Renal pelvis (tissue), 4 donors: Measurements from ENCODE around the gene RASAL2. TPM values are rescaled to one million over a fixed set of nuclear protein-coding genes. Genes with fewer than 3 reads are reported as not detected.
"Not testable (repeated sequence)": the region's sequence is repeated elsewhere in the genome, so short reads cannot be mapped to it uniquely, and the experiment has no call there.

Experiments
- DNase-seq: peaks from one replicate; pipeline ENCODE4 v3.0.0-alpha.2; 2013
- polyA plus RNA-seq, 3 donors: library from polyadenylated mRNA; unstranded; fragments of 120-200 nt; gene quantifications; one replicate each; pipeline ENCODE4 v1.2.1, GENCODE V29; 2013; ENCODE audit not compliant: insufficient read length in 3 of 3

RASAL2 gene
- polyA plus RNA-seq, 3 donors = 18.1 to 22.6 (median 22.4) TPM

DNA sequence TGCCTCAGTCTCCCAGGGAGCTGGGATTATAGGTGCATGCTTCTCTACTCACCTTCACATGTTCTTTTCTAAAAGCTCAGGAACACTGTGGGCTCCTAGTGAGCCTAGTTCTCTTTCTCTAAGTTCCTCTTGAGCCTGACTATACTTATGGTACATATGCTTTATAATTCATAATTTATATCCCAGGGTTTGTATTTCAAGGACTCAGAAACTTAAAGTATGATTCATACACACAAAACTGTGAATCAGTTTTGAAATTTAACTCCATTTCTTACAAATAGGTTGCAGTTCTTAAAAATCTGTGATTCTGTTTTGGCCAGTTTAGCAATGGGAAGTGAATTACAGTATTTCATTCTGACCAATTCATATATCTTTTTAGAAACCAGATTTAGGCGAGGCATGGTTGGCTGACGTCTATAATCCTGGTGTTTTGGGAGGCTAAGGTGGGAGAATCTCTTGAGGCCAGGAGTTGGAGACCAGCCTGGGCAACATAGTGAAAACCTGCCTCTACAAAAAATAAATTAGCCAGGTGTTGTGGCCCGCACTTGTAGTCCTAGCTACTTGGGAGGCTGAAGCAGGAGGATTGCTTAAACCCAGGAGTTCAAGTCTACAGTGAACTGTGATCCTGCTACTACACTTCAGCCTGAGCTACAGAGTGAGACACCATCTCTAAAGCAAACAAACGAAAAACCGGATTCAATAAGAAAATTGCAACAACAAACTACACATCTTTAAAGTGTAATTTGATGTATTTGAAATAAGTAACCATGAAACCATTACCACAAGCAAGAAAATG is 15.6 kb downstream of the RASAL2 start:
- DNase-seq = no peak

DNA sequence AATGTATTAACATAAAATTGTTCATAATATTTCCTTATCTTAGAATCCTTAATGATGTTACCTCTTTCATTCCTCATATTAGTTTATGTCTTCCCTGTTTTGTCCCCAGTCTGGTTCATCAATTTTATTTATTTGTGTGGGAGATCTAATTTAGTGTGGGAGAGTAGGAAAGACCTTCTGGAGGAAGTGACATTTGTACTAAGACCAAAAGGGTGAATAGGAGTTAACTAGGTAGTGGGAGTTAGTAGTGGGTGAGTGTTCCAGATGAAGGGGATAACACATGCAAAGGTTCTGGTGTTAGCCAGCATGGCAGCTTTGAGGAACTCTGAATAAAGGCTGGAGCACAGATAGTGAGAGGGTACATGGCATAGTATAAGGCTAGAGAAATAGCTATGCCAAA is 21.4 kb downstream of the RASAL2 start:
- DNase-seq = no peak

DNA sequence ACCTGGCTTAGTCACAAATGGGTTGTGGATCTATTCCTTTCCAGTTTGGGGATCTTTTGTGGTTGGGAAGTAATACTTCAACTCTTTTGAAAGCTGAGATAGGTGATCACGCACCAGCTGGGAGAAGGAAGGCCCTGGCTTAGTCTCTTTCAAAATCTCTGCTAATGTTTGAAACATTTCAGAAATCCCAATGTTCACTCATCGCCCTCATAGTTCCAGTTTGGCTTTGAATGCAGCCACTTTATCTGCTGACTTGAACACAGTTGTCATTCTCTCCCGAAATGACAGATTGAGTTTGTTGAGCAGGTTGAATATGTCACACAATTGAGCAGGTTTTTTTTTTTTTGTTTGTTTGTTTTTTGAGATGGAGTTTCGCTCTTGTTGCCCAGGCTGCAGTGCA is 24.6 kb downstream of the RASAL2 start:
- no peak for DNase-seq

DNA sequence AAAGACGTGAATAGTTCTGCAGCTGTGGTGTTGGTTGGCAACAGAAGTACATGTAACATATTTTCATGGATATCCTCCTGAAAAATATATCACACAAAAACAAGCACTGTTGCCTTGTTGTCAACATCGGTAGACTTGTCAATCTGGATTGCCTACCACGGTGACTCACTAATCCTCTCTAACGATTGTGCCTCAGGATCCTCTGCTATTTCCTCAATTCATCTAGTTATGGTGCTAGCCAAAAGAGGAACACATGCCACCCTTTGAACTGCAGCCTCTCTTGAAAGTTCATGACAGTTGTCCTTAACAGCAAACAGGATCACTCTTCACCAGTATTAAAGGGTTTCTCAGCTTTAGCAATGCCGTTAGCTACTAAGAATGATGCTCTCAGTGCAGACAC is 25.7 kb downstream of the RASAL2 start:
- DNase-seq = no peak

DNA sequence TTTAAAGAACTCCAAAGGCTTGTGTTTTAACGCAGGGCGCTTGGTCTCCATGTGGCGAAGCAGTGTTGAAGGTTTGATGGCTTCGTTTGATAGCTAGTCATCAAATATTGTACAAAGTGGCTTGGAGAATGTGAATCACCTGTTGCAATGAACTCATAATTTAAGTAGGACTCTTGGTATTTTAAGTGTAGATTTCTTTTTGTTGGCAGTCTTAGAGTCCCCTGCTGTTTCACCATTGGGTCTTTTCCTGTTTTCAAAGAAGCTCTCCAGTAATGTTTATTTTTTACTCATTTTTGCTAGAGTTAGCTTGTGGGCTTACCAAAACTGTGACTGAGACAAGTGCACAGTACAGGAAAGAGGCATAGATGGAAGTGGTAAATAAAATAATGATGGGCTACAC is 26.2 kb downstream of the RASAL2 start:
- no peak for DNase-seq

DNA sequence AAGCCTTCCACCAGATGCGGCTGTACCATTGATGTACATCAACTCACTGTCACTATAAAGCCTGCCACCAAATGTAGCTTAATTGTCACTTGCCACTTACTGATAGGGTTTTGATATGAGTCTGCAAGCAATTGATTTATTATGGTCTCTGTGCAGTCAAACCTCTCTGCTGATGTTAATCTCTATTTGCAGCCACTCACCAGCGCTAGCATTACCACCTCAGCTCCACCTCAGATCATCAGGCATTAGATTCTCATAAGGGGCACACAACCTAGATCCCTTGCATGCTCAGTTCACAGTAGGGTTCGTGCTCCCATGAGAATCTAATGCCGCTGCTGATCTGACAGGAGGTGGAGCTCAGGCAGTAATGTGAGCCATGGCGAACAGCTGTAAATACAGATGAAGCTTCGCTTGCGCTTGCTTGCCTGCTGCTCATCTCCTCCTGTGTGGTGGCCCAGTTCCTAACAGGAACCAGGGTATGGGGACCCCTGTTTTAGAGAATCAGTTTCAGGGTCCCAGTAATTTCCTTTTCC is 26.7 kb downstream of the RASAL2 start:
- DNase-seq = not testable (repeated sequence)

DNA sequence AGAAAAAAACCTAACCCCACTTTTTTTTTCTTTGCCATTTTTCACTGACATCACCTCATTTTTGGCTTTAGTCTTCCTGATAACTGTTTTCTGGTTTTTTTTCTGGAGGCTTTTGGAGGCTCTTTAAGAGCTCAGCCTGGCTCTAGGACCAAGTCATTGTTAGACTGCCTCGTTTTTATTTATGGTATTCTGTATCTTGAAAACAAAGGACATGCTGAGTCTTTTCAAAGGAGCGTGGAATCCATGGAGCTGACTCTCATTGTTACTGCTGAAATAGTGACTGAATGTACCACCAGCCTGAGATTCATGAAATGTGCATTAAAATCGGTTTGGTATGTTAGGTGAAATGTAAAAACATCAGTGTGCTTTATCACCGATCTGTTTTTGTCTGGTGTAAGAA is 28.0 kb downstream of the RASAL2 start:
- DNase-seq = no peak

DNA sequence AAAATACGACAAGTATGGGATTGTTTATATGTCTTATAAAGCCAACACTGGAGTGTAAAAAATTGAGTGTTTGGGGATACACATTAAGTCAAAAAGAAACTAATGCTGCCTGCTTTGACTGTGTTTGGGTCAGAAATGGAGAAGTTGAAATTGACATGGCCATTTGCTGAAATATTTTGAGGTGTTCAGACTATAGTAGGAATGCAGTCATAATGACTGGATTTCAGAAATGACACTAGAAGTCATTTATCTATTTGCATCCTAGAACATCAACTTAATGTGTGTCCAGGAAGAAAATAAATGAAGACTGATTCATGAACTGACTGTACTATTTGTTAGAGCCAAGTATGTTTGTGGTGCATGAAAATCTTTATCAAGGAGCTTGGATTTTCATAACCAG is 28.4 kb downstream of the RASAL2 start:
- DNase-seq = no peak

DNA sequence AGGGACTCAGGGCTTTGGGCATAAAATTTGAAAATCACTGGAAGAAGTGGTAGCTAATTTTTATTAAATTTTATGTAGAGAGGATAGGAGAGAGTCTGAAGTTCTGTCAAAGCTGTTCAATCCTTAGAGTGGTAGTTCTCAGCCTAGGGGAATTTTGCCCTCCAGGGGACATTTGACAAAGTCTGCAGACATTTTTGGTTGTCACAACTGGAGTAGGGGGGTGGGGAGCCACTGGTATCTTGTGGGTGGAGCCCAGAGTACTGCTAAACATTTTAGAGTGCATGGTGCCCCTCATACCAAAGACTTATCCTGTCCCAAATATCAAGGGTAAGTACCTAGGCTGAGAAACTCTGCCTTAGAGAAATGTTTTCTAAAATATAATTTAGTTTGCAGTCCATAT is 30.2 kb downstream of the RASAL2 start:
- no peak for DNase-seq

DNA sequence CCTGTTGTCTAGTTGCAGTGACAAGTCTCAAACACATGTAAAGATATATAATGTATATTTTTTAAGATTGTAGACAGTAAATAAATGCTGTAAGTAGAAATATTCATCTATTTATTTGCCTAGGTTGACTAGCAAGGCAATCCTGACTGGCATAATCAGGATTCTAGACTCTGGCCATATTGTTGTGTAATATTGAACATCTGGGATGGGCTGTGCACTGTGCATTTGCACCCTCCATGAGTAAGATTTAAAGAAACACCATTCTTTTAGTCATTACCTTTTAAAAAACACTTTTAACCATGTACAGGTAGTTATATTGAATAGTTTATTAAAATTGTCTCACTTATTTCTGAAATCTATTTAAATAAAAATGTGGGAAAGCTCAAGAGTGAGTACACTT is 32.4 kb downstream of the RASAL2 start:
- DNase-seq = no peak

DNA sequence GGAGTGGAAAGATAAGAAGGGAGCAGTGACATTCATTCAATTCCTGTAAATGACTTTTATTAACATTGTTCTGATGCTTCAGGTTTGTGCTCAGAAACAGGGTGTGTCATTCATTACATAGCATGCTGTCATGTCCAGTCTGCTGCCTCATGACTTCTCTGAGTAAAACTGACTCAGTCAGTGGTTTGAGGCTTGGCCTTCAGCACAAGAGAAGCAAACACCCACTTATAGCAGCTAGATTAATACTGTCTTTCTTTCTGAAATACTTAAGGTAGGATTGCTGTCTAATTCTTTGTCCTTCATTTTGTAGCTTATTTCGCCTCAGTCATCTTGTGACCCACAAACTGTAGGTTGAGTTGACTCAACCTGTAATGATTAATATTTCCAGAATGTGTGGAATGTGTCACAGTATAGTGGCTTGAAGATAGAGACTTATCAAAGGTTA is 32.9 kb downstream of the RASAL2 start:
- no peak for DNase-seq

DNA sequence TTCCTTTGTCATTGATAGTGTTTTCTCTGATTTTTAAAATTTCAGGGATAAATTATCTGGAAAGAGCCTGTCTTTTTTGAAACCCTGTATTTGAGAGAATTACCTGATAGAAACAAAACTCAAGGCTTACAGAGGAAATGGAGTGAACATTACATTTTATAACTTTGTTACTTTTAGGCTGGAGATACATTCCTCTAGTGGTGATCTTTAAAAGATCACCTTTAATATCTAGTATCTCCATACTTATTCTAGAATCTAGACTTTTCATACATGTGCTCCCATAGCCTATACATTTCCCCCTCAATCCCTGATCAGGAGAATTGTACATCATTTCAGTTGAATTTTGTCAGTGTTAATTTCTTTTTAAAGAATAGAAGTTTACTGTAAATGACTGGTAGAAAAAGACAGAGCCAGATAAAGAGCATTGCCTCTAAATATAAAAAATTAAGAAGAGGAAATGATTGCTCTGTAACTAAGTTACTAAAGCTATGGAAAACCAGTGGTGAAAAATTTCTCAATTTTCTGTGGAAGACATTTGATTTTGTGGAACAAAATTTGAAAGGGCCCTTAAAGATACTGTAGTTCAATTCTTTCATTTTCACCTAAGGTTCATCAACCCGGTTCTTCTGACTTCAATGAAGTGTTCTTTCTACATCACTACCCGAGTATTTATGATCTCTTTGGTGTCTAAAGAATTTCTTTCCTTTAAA is 33.7 kb downstream of the RASAL2 start:
- no peak for DNase-seq

DNA sequence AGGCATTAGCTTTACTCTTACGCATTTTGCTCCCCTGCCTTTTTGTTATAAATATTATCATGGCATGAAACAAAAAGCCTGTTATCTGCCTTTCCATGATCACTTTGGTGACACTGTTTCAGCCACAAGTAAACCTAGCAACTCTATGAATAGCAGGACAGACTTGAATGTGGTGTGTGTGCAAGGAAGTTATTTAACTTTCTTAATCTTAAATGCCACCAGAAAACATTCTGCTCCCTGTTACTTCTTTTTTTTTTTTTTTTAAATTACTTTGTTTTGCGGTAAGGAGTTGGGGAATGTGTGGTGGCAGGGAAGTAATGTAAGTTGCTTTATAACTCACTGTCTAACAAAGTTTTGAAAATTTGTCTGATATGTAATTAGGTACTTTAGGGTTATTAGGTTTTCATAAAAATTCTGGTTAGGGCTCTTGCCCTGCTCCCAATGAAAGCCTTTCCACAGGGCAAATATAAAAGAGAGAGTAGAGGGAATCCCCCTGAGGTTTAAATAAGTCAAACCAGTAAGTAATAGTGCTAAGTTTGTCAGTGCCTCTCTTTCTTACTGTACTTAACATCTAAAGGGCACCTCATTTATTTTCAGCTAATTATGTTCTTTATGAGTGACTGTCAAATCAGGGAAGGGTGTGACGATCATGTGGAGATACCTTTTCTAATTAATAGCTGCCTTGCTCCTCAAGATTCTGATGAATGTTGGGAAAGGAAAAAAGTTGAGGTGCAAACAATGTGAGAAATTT is 39.5 kb downstream of the RASAL2 start:
- DNase-seq = no peak

DNA sequence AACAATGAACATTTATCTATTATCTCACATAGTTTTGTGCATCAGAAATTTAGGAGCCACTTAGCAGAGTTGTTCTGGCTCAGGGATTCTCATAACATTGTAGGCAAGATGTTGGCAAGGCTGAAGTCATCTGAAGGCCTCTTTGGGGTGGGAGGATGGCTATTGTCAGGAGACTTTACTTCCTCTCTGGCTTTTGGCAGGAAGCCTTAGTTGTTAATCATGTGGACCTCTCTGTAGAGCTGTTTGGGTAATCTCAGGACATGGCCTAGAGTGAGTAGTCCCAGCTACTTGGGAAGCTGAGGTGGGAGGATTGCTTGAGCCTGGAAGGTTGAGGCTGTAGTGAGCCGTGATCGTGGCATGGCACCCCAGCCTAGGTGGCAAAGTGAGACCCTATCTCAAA is 40.2 kb downstream of the RASAL2 start:
- no peak for DNase-seq

DNA sequence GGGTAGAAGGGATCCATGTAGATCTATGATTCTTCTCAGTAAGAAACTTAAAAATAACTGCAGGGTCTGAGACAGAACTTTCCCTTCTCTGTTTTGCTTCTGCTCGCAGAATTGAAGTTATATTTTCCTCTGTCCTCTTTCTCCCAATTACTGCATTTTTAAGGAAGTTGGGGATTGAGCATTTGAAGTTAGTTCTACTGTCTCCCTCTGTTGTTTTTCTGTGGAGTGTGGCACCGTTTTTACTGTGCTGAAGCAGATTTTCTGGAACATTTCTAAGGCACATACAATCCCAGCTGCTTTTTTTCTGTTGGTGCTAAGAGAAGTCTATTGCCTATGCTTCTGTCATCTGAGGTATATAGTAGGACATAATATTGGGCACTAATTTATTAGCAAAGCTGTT is 43.3 kb downstream of the RASAL2 start:
- DNase-seq = no peak

DNA sequence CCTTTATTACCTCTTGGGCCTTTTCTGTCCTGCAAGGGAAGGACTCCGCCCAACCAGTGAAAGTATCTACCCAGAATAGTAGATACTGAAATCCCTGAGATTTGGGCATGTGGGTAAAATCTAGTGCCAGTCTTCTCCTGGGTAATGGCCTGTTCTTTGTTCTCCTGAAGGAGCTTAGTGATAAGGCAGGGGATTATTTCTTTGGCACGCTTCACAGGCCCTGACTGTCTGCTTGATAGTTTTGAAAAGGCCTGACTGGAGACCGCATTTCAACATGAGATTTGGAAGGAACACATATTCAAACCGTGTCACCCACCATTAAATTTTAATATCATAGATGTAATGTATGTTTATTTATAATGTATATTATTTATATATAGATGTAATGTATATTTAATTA is 48.9 kb downstream of the RASAL2 start:
- DNase-seq = no peak

DNA sequence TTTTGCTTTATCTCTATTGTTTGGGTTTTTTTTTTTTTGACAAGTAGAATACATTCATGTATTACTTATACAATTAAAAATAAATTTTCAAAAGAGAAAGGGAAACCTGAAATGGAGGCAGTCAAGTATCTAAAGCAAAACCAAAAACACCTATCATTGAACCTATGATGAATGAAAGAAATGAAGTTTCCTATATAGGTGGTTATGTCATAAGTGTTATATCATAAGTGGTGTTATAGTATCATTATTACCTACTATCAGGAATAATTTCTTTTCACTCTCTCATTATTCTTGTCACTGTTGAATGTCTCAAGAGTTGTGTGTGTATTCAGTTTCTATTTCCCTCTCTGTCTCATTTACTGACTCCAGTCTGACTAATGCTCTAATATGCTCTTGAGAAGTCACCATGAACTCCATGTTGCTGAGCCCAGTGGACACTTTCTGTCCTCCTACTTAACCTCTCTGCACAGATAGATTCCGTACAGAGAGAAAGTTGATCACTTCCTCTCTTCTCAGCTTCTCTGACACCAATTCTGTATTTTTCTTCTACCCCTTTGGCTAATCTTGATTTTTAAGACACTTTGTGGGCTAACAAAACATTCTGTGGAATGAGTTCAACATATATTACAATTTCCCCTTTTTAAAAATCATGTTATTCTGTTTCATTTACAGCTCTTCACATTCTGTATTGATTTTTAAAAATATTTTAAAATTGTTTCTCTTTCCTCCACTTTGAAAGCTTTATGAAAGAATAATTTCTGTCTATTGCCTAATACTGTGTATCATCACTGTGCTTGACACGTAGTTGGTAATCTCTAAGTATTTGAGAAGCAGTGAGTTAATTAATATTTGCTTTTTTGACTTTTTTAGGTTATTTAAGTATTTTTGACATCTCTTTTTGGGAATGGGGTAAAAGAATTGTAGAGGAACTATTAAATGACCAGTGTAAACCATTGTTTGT is 50.1 kb downstream of the RASAL2 start:
- no peak for DNase-seq

DNA sequence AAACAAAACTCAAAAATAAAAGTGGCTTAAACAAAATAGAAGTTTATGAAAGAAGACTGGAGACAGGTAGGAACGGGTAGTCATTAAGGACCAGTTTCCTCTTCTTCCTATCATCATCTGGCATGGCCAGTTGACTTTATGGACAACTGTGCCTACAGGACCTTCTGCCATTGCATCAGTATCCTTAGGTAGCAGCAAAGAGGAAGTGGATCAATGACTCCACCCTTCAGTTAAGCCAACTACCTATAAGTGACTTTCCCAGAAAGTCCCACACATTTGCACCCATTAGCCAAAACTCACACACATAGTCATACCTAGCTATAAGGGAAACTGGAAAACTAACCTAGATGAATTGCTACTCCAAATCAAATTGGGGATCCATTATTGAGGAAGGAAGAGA is 51.7 kb downstream of the RASAL2 start:
- no peak for DNase-seq

DNA sequence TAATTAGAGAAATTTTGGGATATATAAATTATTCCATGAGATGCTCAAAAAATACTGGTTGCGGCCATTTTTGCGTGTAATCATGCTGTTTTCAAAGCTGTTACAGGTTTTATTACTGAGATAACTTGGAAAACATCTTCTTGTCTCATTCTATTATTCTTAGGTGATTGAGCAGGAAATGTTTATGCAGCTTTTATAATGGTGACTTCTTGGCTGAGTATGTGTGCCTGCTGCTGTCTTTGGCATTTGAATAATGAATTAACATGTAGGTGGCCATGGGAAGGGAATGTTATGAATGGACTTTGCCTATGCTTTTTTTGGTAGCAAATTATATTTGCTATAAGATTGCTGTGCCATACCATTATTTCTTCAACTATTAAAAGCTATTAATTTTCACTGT is 52.5 kb downstream of the RASAL2 start:
- no peak for DNase-seq

DNA sequence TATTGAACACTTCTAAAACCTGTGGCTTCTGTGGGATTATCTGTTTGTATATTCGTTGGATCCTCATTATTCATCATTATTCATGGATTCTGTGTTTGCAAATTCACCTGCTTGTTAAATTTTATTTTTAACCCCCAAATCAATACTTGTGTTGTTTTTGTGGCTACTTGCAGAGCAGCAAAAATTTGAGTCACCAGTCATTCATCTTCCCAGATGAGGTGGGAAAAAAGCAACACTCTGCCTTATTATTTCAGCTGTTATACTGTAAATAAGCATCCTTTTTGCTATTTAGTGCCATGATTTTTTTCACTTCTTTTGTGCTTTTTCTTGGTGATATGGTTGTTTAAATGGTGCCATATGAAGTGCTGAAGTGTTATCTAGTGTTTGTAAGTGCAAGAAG is 56.7 kb downstream of the RASAL2 start:
- no peak for DNase-seq

DNA sequence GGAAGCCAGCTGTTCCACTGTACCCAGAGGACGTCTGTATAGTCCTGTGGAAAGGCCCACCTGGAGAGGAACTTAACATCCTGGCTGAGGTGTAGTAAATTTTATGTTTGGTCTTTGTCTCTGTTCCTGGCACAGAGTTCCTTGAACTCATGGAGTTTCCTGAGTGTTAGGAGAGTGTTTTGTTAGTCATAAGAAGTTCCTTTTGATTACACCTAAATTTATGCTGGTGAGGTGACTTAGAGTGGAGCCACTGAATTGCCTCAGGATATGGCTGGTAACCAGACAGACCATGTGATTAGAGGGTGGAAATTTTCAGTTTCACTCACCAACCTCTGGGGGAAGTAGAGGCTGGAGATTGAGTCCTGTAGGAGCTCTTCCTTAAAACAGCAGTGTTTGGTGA is 57.9 kb downstream of the RASAL2 start:
- DNase-seq = no peak
